Measurements from ENCODE around the gene ODR4. TPM values are rescaled to one million over a fixed set of nuclear protein-coding genes. Genes with fewer than 3 reads are reported as not detected.

Gene ODR4
- total RNA-seq, 1 experiment from 2014 or later: 19.6 TPM

- Histone ChIP-seq H3K4me2 (no peak overlapping the region), H3K36me3 (ENCODE audit: low read depth) (peaks cover 8% of the 10 kb centered on the region), H3K79me2 (ENCODE audit: low read depth) (no peaks in the 10 kb centered on the region), H3K9me3 (ENCODE audit: insufficient read depth, low read depth) (peaks cover 3% of the 10 kb centered on the region; the same call in 1 of the 2 replicates), H3F3A (ENCODE audit: insufficient read depth, low read depth) (no peaks in the 10 kb centered on the region), H3K4me1 (replicated peaks; ENCODE audit: insufficient read depth) (no peaks in the 10 kb centered on the region), H2AFZ (no peak overlapping the region), H3K27me3 (ENCODE audit: insufficient read depth, low read depth) (no peaks in the 10 kb centered on the region), H4K20me1 (ENCODE audit: insufficient read depth) (no peaks in the 10 kb centered on the region), H3K9me2 (ENCODE audit: insufficient read depth) (0 out of 2 replicates have a peak, but pooled peaks cover 4% of the 10 kb centered on the region), H3K27ac (no peak overlapping the region), H3K4me3 (no peak overlapping the region)
- DNase-seq: no peak
- no TSS peak for BruUV-seq (replicated peaks)
- POLR2A ChIA-PET (ENCODE audit: unreplicated experiment): interaction anchor here (0.7 kb wide), 1 partner anchor 189 kb away, joined by 6 read pairs; no protein-coding TSS in a partner anchor
- intact Hi-C loops (cut with micrococcal nuclease; ENCODE audit: unreplicated experiment): no loop called here
- TF ChIP-seq EZH2 (IDR thresholded peaks at IDR 0.05; ENCODE audit: low read depth) (no peak), CTCF (conservative IDR thresholded peaks at IDR 0.05) (no peak)
- CTCF ChIA-PET: no interaction called here
Observed at GRCh38 chr1:186420923-186421322, 45.3 kb downstream of the ODR4 start.

GRCh38 chr1:186421446-186421845 lies 45.8 kb downstream of the ODR4 start:
- intact Hi-C loops (cut with micrococcal nuclease; ENCODE audit: unreplicated experiment): no loop called here
- Histone ChIP-seq H3K36me3 (ENCODE audit: low read depth) (peaks cover 8% of the 10 kb centered on the region), H4K20me1 (ENCODE audit: insufficient read depth) (no peaks in the 10 kb centered on the region), H3K79me2 (ENCODE audit: low read depth) (no peaks in the 10 kb centered on the region), H3K4me3 (no peak overlapping the region), H3F3A (ENCODE audit: insufficient read depth, low read depth) (no peaks in the 10 kb centered on the region), H3K4me2 (no peak overlapping the region), H3K27me3 (ENCODE audit: insufficient read depth, low read depth) (no peaks in the 10 kb centered on the region), H3K4me1 (replicated peaks; ENCODE audit: insufficient read depth) (no peaks in the 10 kb centered on the region), H3K9me2 (ENCODE audit: insufficient read depth) (0 out of 2 replicates have a peak, but pooled peaks cover 4% of the 10 kb centered on the region), H2AFZ (no peak overlapping the region), H3K9me3 (ENCODE audit: insufficient read depth, low read depth) (peaks cover 3% of the 10 kb centered on the region; the same call in 1 of the 2 replicates), H3K27ac (no peak overlapping the region)
- DNase-seq: no peak
- ChIA-PET POLR2A (ENCODE audit: unreplicated experiment) (interaction anchor here (0.7 kb wide), 1 partner anchor 188 kb away, joined by 6 read pairs; no protein-coding TSS in a partner anchor), CTCF (no interaction called here)
- BruUV-seq (replicated peaks): no TSS peak
- no peak for TF ChIP-seq CTCF (conservative IDR thresholded peaks at IDR 0.05)
- TF ChIP-seq EZH2 (IDR thresholded peaks at IDR 0.05; ENCODE audit: low read depth): no peak

- H3K4me3 ChIP-seq: no peak overlapping the region
- ChIA-PET CTCF (interaction anchor here (0.5 kb wide), 1 partner anchor 181 kb away, joined by 4 read pairs; no protein-coding TSS in a partner anchor), POLR2A (ENCODE audit: unreplicated experiment) (no interaction called here)
- no peak overlapping the region for H3K27ac ChIP-seq
- BruUV-seq (replicated peaks): no TSS peak
- intact Hi-C loops (cut with micrococcal nuclease; ENCODE audit: unreplicated experiment): no loop called here
- no peaks in the 10 kb centered on the region for H4K20me1 ChIP-seq (ENCODE audit: insufficient read depth)
- H3K27me3 ChIP-seq (ENCODE audit: insufficient read depth, low read depth): no peaks in the 10 kb centered on the region
- no peak overlapping the region for H3K4me2 ChIP-seq
- H3K4me1 ChIP-seq (replicated peaks; ENCODE audit: insufficient read depth): no peaks in the 10 kb centered on the region
- H2AFZ ChIP-seq: no peak overlapping the region
- TF ChIP-seq CTCF (conservative IDR thresholded peaks at IDR 0.05): no peak
- no peak for TF ChIP-seq EZH2 (IDR thresholded peaks at IDR 0.05; ENCODE audit: low read depth)
- no peak for DNase-seq
- H3F3A ChIP-seq (ENCODE audit: insufficient read depth, low read depth): no peaks in the 10 kb centered on the region
- H3K79me2 ChIP-seq (ENCODE audit: low read depth): no peaks in the 10 kb centered on the region
- peaks cover 3% of the 10 kb centered on the region; the same call in 1 of the 2 replicates for H3K9me3 ChIP-seq (ENCODE audit: insufficient read depth, low read depth)
- H3K9me2 ChIP-seq (ENCODE audit: insufficient read depth): 0 out of 2 replicates have a peak, but pooled peaks cover 4% of the 10 kb centered on the region
- no peaks in the 10 kb centered on the region; the same call in 1 of the 2 replicates for H3K36me3 ChIP-seq (ENCODE audit: low read depth)
Observed at GRCh38 chr1:186424539-186424938, 48.9 kb downstream of the ODR4 start.
